Upper lobe of right lung (tissue), 1 donor: Measurements from ENCODE around the gene SLC44A5. TPM values are rescaled to one million over a fixed set of nuclear protein-coding genes. Genes with fewer than 3 reads are reported as not detected.
"Not testable (repeated sequence)": the region's sequence is repeated elsewhere in the genome, so short reads cannot be mapped to it uniquely, and the experiment has no call there.

Experiments
- ATAC-seq: fragments of 200-7000 bp; cut with Tn5 transposase; one replicate; pipeline ENCODE4 v1.9.1; 2020; ENCODE audit warnings: mild to moderate bottlenecking, moderate library complexity
- DNase-seq: peaks from one replicate; pipeline ENCODE4 v3.0.0-alpha.2; 2020
- H3K27ac ChIP-seq: fragments of 200-600 bp; one replicate; pipeline ENCODE4 v1.8.0; 2022
- H3K27me3 ChIP-seq: fragments of 200-600 bp; one replicate; pipeline ENCODE4 v1.8.0; 2022; ENCODE audit warnings: mild to moderate bottlenecking
- H3K36me3 ChIP-seq: fragments of 200-600 bp; one replicate; pipeline ENCODE4 v1.8.0; 2022
- H3K4me1 ChIP-seq: fragments of 200-600 bp; one replicate; pipeline ENCODE4 v1.8.0; 2022
- H3K4me3 ChIP-seq: fragments of 200-600 bp; one replicate; pipeline ENCODE4 v1.8.0; 2022; ENCODE audit warnings: mild to moderate bottlenecking
- H3K9me3 ChIP-seq: fragments of 200-600 bp; one replicate; pipeline ENCODE4 v1.8.0; 2022
- intact Hi-C: fragments of 100-400 bp; cut with DNase I; formaldehyde crosslinking; loops from one replicate; pipeline ENCODE4 v1.11.0; 2022
- total RNA-seq: library from RNA; stranded (reverse); fragmentation: NEBNext Ultra II Directional; extraction: Animal tissue kit (Norgen Biotek cat#: 25700); gene quantifications from one replicate; pipeline ENCODE4 v1.2.1, GENCODE V29; 2021
- TF ChIP-seq, protein P1 (sequence below): fragments of 200-600 bp; IDR thresholded peaks from one replicate; pipeline ENCODE4 v1.8.0; 2022; ENCODE audit warnings: antibody characterized with exemption
- donor health status: DM: no; HTN: yes; CAD: no; lungs with severe emphysema.

The SLC44A5 gene
- total RNA-seq, 1 donor from 2014 or later = 0.55 TPM

DNA sequence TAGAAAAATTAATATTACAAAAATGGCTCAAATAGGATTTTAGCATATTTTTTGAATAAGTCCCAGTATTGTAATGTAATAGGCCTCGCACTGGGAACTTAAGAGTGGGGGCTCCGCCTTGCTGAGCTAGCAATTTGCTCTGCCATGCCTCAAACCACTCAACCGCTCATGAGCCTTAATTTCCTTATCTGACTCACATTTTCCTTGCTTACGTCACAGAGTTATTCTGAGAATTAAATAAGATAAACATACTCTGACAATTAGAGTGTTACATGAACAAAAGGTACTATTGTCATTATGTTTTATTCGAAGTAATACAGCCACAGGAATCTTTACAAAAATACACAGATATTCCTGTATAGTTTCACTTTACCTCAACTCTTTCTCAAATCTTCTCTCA is 108.1 kb downstream of the SLC44A5 start:
- TF ChIP-seq, protein P1, sequence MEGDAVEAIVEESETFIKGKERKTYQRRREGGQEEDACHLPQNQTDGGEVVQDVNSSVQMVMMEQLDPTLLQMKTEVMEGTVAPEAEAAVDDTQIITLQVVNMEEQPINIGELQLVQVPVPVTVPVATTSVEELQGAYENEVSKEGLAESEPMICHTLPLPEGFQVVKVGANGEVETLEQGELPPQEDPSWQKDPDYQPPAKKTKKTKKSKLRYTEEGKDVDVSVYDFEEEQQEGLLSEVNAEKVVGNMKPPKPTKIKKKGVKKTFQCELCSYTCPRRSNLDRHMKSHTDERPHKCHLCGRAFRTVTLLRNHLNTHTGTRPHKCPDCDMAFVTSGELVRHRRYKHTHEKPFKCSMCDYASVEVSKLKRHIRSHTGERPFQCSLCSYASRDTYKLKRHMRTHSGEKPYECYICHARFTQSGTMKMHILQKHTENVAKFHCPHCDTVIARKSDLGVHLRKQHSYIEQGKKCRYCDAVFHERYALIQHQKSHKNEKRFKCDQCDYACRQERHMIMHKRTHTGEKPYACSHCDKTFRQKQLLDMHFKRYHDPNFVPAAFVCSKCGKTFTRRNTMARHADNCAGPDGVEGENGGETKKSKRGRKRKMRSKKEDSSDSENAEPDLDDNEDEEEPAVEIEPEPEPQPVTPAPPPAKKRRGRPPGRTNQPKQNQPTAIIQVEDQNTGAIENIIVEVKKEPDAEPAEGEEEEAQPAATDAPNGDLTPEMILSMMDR = no peak
- Histone ChIP-seq H3K4me1 (no peaks in the 10 kb centered on the region), H3K27ac (no peak overlapping the region), H3K4me3 (no peak overlapping the region), H3K27me3 (no peaks in the 10 kb centered on the region), H3K9me3 (no peaks in the 10 kb centered on the region), H3K36me3 (no peaks in the 10 kb centered on the region)
- intact Hi-C loops = no loop called here
- ATAC-seq (no peak), DNase-seq (no peak)

DNA sequence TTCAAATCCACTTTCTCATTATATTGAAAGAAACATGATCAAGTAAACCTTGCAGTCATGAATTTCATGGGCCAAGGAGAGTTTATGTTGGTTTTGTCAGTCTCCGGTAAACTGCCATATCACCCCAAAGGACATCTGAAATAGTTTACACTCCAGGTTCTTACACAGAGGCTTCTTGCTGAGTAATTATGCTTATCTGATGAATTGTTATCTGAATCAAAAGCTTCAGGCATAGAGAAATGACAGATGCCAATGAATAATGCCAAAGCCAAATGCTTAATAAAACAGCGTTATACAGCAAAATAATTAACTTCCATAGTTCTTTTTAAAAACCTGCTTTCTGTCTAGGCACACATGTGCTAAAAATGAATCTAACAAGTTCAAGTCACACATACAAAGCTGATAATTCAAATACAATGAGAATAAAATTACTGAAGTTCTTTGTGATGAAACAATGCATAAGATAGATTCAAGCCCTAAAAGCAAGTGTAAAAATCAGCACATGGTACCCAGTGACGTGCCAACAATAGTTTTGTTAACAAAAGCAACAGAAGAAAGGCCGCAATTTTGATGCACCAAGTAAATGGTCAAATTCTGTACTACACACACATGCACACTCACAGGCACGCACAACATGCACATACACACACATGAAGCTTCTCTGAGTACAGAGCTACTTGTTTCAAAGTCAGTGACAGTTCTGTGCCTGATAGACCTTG is 109.2 kb downstream of the SLC44A5 start:
- intact Hi-C loops = no loop called here
- H3K27ac ChIP-seq = no peak overlapping the region
- ATAC-seq (no peak), DNase-seq (no peak)
- TF ChIP-seq, protein P1 = no peak
- H3K9me3 ChIP-seq = no peaks in the 10 kb centered on the region
- H3K4me1 ChIP-seq = no peaks in the 10 kb centered on the region
- no peak overlapping the region for H3K4me3 ChIP-seq
- no peaks in the 10 kb centered on the region for H3K27me3 ChIP-seq
- H3K36me3 ChIP-seq = no peaks in the 10 kb centered on the region

DNA sequence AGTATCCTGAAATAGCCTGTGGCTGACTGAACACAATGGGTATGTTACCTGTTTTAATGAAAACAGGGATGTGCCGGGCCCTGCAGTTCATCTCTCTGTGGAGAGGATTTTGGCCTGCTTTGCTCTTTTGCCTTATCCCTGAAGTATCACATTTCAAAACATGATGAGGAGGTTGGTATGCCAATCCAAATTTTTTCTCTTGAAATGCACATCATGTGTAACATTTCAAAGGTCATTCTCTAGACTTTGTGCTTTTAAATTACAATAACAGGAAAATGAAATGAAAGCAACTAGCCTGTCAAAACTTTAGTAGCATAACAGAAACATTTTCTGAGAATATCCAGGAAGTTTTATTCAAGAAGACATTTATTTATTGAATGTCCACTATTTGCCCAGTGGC is 118.9 kb downstream of the SLC44A5 start:
- TF ChIP-seq, protein P1 = no peak
- no peaks in the 10 kb centered on the region for H3K36me3 ChIP-seq
- intact Hi-C loops = no loop called here
- no peaks in the 10 kb centered on the region for H3K4me1 ChIP-seq
- no peaks in the 10 kb centered on the region for H3K9me3 ChIP-seq
- DNase-seq = no peak
- H3K4me3 ChIP-seq = no peak overlapping the region
- ATAC-seq = no peak
- no peaks in the 10 kb centered on the region for H3K27me3 ChIP-seq
- no peak overlapping the region for H3K27ac ChIP-seq

DNA sequence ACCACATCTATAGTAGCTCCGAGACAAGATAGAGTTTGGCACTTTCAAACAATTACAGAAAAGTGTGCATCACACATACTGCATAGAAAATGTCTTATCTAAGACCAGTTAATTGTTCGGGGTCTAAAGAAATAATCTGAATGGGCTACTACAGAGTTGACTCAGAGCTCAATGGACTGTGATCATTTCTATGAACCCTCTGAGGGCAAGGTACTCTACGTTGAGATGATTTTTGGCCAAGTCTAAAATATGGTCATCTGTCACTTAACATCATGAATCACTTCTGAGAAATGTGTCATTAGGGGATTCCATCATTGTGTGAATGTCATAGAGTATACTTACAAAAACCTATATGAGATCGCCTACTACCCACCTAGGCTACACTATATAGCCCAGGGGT is 123.5 kb downstream of the SLC44A5 start:
- TF ChIP-seq, protein P1 = no peak

DNA sequence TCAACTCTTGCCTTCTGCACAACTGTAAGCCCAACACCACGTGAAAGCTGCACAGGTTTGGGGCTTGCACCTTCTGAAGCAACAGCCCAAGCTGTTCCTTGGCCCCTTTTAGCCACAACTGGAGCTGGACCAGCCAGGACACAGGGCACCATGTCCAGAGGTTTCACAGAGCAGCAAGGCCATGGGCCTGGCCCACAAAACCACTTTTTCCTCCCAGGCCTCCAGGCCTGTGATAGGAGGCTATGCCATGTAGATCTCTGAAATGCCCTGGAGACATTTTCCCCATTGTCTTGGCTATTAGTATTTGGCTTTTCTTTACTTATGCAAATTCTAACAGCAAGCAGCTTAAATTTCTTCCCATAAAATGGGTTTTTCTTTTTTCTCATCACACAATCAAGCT is 126.1 kb downstream of the SLC44A5 start:
- TF ChIP-seq, protein P1 = no peak
- DNase-seq = no peak
- Histone ChIP-seq H3K9me3 (no peaks in the 10 kb centered on the region), H3K27ac (no peak overlapping the region), H3K4me3 (no peak overlapping the region), H3K27me3 (no peaks in the 10 kb centered on the region), H3K4me1 (no peaks in the 10 kb centered on the region), H3K36me3 (no peaks in the 10 kb centered on the region)
- intact Hi-C loops = no loop called here
- no peak for ATAC-seq

More for the DNA sequence above, 123.5 kb downstream of the SLC44A5 start:
- Histone ChIP-seq H3K4me3 (no peak overlapping the region), H3K27ac (no peak overlapping the region), H3K4me1 (no peaks in the 10 kb centered on the region), H3K27me3 (no peaks in the 10 kb centered on the region), H3K9me3 (no peaks in the 10 kb centered on the region), H3K36me3 (no peaks in the 10 kb centered on the region)
- DNase-seq (no peak), ATAC-seq (no peak)
- intact Hi-C loops = no loop called here

DNA sequence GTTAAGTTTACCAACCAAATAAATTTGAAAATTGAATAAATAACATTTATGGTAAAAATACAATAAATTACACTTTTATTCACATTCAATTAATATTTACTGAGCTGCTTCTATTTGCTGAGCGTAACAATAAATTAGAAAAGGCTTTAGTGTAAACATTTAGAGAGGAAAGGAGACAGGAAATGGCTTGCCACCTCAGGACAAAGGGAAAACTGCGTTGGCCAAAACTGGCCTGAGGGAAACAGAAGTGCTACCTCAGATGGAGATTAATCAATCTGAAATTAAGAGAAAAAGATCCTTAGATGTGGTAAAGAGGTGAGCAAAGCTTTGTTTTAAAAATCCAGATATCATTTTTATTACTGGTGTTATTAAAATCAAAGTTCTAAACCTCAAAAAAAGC is 128.0 kb downstream of the SLC44A5 start:
- H3K36me3 ChIP-seq = no peaks in the 10 kb centered on the region

DNA sequence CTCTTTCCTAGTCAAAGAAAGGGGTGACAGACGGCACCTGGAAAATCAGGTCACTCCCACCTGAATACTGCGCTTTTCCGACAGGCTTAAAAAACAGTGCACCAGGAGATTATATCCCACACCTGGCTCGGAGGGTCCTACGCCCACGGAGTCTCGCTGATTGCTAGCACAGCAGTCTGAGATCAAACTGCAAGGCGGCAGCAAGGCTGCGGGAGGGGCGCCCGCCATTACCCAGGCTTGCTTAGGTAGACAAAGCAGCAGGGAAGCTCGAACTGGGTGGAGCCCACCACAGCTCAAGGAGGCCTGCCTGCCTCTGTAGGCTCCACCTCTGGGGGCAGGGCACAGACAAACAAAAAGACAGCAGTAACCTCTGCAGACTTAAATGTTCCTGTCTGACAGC is 134.4 kb downstream of the SLC44A5 start:
- H3K9me3 ChIP-seq, H3K36me3 ChIP-seq, H3K4me1 ChIP-seq, H3K27ac ChIP-seq, H3K4me3 ChIP-seq, DNase-seq, intact Hi-C loops, H3K27me3 ChIP-seq, ATAC-seq: not testable (repeated sequence)

More for the DNA sequence above, 128.0 kb downstream of the SLC44A5 start:
- ATAC-seq = no peak
- Histone ChIP-seq H3K27me3 (no peaks in the 10 kb centered on the region), H3K27ac (no peak overlapping the region), H3K9me3 (no peaks in the 10 kb centered on the region), H3K4me3 (no peak overlapping the region), H3K4me1 (no peaks in the 10 kb centered on the region)
- TF ChIP-seq, protein P1 = no peak
- intact Hi-C loops = no loop called here
- no peak for DNase-seq
